CD4-positive, CD25-positive, alpha-beta regulatory T cell (primary cell): ENCODE results near the gene HABP4. TPM values are rescaled to one million over a fixed set of nuclear protein-coding genes. Genes with fewer than 3 reads are reported as not detected.
A peak's percentile ranks its signal among the peaks of the same experiment; 100 is the strongest.

Experiments
- ATAC-seq, 2 donors: fragments of 150-1000 bp; cut with Tn5 transposase; one replicate each; pipeline ENCODE4 v1.10.0; 2021; ENCODE audit warnings: low read depth in 2 of 2, moderate number of reproducible peaks in 2 of 2, moderate library complexity in 1 of 2
- DNase-seq, 3 donors: peaks; one replicate each; pipeline versions ENCODE4 v3.0.0 to v3.0.0-alpha.2; 2012 to 2022; ENCODE audit warnings: mixed read lengths in 1 of 3
- H3K27ac ChIP-seq: one replicate; pipeline ENCODE4 v1.7.0; 2013; ENCODE audit warnings: mild to moderate bottlenecking, low read length; ENCODE audit not compliant: insufficient read depth, poor library complexity, severe bottlenecking
- H3K27me3 ChIP-seq: one replicate; pipeline ENCODE4 v1.7.0; 2013; ENCODE audit warnings: low read length; ENCODE audit not compliant: control insufficient read depth, insufficient read depth
- H3K36me3 ChIP-seq: one replicate; pipeline ENCODE4 v1.7.0; 2013; ENCODE audit warnings: mild to moderate bottlenecking, low read length, moderate library complexity; ENCODE audit not compliant: control insufficient read depth, insufficient read depth
- H3K4me1 ChIP-seq: 2 replicates; pipeline ENCODE4 v1.7.0; 2013; ENCODE audit warnings: mild to moderate bottlenecking, low read length; ENCODE audit not compliant: insufficient read depth, control insufficient read depth, poor library complexity, severe bottlenecking
- H3K4me3 ChIP-seq: one replicate; pipeline ENCODE4 v1.7.0; 2013; ENCODE audit warnings: low read depth, mild to moderate bottlenecking, low read length, moderate library complexity
- H3K9me3 ChIP-seq, 2 experiments: 1 replicate in 1 of 2; 2 replicates in 1 of 2; pipeline ENCODE4 v1.7.0; 2013; ENCODE audit warnings: low read length in 2 of 2, mild to moderate bottlenecking in 1 of 2, moderate library complexity in 1 of 2; ENCODE audit not compliant: control insufficient read depth in 2 of 2
- H3K27ac Mint-ChIP-seq, 3 donors: one replicate each; pipeline ENCODE4 v1.8.0; 2020 to 2022; ENCODE audit warnings: mild to moderate bottlenecking in 3 of 3, mixed read lengths in 3 of 3, moderate library complexity in 2 of 3
- H3K27me3 Mint-ChIP-seq: one replicate; pipeline ENCODE4 v1.8.0; 2022; ENCODE audit warnings: mild to moderate bottlenecking, mixed read lengths
- H3K36me3 Mint-ChIP-seq: one replicate; pipeline ENCODE4 v1.8.0; 2020; ENCODE audit warnings: mixed read lengths
- H3K4me1 Mint-ChIP-seq, 4 donors: one replicate each; pipeline ENCODE4 v1.8.0; 2020 to 2022; ENCODE audit warnings: mixed read lengths in 4 of 4, mild to moderate bottlenecking in 1 of 4
- H3K4me3 Mint-ChIP-seq, 4 donors: one replicate each; pipeline ENCODE4 v1.8.0; 2020 to 2022; ENCODE audit warnings: mild to moderate bottlenecking in 4 of 4, mixed read lengths in 4 of 4, moderate library complexity in 3 of 4
- H3K9me3 Mint-ChIP-seq, 7 donors: one replicate each; pipeline ENCODE4 v1.8.0; 2020 to 2022; ENCODE audit warnings: mixed read lengths in 7 of 7, mild to moderate bottlenecking in 3 of 7, moderate library complexity in 2 of 7
- polyA plus RNA-seq, 4 donors: library from polyadenylated mRNA; unstranded; fragments of 300-500 nt; fragmentation: Illumina TruSeq; gene quantifications; one replicate each; pipeline ENCODE4 v1.2.3, GENCODE V29; 2021
- total RNA-seq: library from RNA; stranded (reverse); gene quantifications from one replicate; pipeline ENCODE4 v1.2.3, GENCODE V29; 2022

The HABP4 gene
- total and polyA plus RNA-seq, 5 donors from 2014 or later, result 19.8 to 25.5 (median 21.2) TPM

DNA sequence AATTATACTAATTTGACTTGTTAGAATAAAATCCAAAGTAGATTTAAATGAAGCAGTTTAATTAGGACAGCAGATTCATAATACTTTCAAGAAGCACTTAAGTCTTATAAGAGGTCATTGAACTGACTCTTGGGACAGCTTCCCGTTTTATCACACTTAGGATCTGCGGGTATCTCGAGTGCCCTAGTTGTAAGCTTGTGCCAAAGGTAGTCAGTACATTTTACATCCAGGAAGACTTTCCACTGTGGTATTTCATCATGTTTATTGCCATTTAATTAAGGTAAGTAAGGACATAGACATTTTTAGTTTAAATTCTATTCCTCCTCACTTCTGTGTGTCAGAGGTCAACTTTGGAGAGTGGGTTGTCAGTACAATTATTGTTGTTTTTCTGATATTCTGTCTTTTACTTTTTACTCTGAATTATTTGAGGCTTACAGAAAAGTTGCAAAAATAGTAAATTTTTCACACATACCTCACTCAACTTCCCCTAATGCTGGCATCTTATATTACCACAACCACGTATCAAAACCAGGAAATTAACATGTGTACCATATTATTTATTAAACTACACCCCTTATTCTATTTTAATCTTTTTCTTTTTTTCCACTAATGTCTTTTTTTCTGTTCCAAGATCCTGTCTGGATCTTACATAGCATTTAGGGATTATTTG is 24.3 kb upstream of the HABP4 start:
- Histone ChIP-seq H3K27ac (no peak overlapping the region), H3K4me3 (no peak overlapping the region), H3K9me3 (no peaks in the 10 kb centered on the region), H3K4me1 (no peaks in the 10 kb centered on the region), H3K27me3 (no peaks in the 10 kb centered on the region), H3K36me3 (no peaks in the 10 kb centered on the region)
- Mint-ChIP-seq H3K4me1 (peaks cover 0 to 8% (median under 1%) of the 10 kb centered on the region in 4 donors), H3K36me3 (no peaks in the 10 kb centered on the region), H3K27ac (peak overlapping the region in 1 of 3 donors; percentile 60), H3K9me3 (peaks cover 0 to 2% (median 0%) of the 10 kb centered on the region in 7 donors), H3K4me3 (no peak overlapping the region), H3K27me3 (peaks cover 10% of the 10 kb centered on the region)
- ATAC-seq (no peak), DNase-seq (no peak)

DNA sequence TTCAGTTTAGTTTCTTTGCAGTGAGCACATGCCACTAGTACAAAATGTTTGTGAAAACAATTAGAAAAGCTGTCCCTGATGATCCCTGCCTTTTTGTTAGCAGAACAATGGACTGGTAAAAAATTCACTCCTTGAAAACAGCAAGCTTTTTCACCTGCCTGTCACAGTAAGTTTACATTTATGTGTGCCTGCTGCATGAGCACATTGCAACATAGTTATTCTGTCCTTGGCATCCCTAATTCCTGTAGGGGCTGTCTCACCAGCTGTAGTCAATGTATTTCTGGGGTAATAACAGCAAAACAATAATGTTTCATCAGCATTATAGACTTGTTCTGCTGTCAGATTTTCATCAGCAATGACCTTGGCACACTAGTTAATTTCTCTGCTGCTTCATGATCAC is 20.2 kb upstream of the HABP4 start:
- Histone ChIP-seq H3K27me3 (peaks cover 3% of the 10 kb centered on the region), H3K4me3 (no peak overlapping the region), H3K4me1 (no peaks in the 10 kb centered on the region), H3K27ac (no peak overlapping the region), H3K9me3 (no peaks in the 10 kb centered on the region), H3K36me3 (no peaks in the 10 kb centered on the region)
- peak overlapping the region in 1 of 3 donors; percentile 56 for H3K27ac Mint-ChIP-seq
- no peak for DNase-seq
- no peak for ATAC-seq
- peaks cover 0 to 2% (median 0%) of the 10 kb centered on the region in 7 donors for H3K9me3 Mint-ChIP-seq
- no peak overlapping the region for H3K4me3 Mint-ChIP-seq
- H3K27me3 Mint-ChIP-seq, result peaks cover 10% of the 10 kb centered on the region
- no peaks in the 10 kb centered on the region for H3K36me3 Mint-ChIP-seq
- H3K4me1 Mint-ChIP-seq, result no peaks in the 10 kb centered on the region

DNA sequence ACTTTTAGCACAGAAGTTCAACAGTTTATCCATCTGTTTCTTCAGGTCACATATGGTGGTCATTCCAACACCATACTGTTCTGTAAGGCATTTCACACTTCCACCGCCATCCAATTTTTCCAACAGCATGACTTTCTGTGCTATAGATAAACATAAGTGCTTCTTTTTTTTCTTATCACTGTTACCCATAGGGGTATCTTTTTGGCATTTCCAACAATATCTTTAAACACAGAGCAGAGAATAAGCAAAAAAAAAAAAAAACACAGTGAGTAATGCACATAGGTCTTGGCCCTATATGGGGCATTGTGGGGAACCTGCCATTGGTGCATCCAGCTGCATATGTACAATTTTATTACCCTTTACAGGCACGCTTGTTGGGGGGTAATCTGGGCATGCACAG is 19.6 kb upstream of the HABP4 start:
- Histone ChIP-seq H3K4me1 (no peaks in the 10 kb centered on the region), H3K36me3 (no peaks in the 10 kb centered on the region), H3K27ac (no peak overlapping the region), H3K27me3 (peaks cover 3% of the 10 kb centered on the region), H3K9me3 (no peaks in the 10 kb centered on the region), H3K4me3 (no peak overlapping the region)
- H3K36me3 Mint-ChIP-seq, result no peaks in the 10 kb centered on the region
- H3K4me1 Mint-ChIP-seq, result no peaks in the 10 kb centered on the region
- DNase-seq (no peak), ATAC-seq (no peak)
- no peak overlapping the region for H3K27ac Mint-ChIP-seq
- peaks cover 10% of the 10 kb centered on the region for H3K27me3 Mint-ChIP-seq
- no peak overlapping the region for H3K4me3 Mint-ChIP-seq
- peaks cover 0 to 2% (median 0%) of the 10 kb centered on the region in 7 donors for H3K9me3 Mint-ChIP-seq

DNA sequence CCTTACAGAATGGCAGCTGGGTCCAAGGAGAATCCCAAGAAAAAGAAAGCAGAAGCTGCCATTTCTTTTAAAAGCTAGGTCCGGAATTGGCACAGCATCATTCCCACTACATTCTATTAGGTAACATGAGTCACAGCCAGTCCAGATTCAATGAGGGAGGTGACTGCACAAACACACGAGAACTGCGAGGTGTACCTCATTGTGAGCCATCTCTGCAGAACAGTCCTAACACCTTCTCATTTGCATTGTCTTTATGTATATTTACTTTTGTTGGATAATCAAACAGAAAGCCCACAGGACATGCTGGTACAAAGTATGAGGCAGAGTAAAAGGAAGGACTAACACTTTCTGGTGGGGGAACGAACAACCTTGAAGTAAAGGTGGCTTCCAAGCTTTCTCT is 14.6 kb upstream of the HABP4 start:
- Mint-ChIP-seq H3K9me3 (no peaks in the 10 kb centered on the region), H3K27ac (no peak overlapping the region), H3K4me1 (peaks cover 0 to 4% (median 0%) of the 10 kb centered on the region in 4 donors), H3K27me3 (no peaks in the 10 kb centered on the region), H3K36me3 (no peaks in the 10 kb centered on the region), H3K4me3 (no peak overlapping the region)
- ATAC-seq, result no peak
- no peaks in the 10 kb centered on the region for H3K36me3 ChIP-seq
- H3K4me3 ChIP-seq, result no peak overlapping the region
- no peaks in the 10 kb centered on the region for H3K4me1 ChIP-seq
- no peaks in the 10 kb centered on the region for H3K9me3 ChIP-seq
- DNase-seq, result no peak
- H3K27me3 ChIP-seq, result peaks cover 3% of the 10 kb centered on the region
- H3K27ac ChIP-seq, result no peak overlapping the region

DNA sequence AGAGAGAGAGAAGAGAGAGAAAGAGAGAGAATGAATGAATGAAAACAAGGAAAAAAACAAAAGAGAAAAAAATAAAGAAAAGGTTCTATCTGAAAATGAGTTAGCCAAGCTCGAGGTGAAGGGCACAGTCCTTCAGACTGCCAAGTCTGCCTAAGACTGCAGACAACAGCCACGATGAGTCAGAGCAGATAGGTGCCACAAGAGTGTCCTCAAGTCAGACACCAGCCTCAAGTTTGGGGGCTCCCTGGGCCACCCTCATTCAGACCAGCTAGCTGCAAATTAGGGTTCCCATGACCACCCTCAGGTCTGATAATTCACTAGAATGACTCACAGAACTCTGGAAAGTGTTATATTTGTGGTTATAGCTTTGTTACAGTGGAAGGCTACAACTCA is 13.9 kb upstream of the HABP4 start:
- no peaks in the 10 kb centered on the region for H3K36me3 ChIP-seq
- no peak overlapping the region for H3K27ac Mint-ChIP-seq
- ATAC-seq, result no peak

DNA sequence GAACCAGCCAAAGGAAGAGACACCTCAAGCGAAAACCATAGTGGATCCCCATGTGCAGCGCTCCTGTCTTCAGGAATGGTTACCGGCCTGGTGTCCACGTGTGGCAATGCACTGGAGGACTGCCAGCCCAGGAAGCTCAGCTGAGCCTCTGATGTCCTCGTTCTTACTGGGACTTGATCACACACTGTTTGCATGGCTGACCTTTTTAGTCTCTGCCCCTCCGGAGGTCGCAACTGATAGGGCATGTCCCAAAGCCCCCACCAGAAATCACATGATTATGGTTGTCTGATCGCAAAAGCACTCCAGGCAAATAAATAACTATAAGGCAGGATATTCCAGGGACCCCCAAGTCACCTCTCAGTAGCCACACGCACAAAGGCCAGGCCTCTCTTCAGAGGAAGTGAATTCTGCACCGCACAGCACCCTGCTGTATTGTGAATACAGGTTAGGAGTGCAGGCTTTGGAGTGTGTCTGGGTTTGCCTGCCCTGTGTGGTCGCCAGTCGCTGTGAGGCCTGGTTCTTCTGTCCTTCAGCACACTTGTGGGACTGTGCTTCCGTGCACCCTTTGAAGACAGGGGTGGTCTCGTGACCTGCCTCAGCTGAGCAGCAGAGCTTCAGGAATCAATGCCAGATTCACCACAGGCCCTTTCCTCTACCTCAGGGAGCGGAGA is 13.4 kb upstream of the HABP4 start:
- H3K27ac ChIP-seq, result no peak overlapping the region
- no peak for DNase-seq
- ATAC-seq, result no peak
- no peak overlapping the region for H3K4me3 ChIP-seq
- H3K9me3 Mint-ChIP-seq, result no peaks in the 10 kb centered on the region
- H3K4me1 Mint-ChIP-seq, result peaks cover 0 to 4% (median 0%) of the 10 kb centered on the region in 4 donors
- no peak overlapping the region for H3K27ac Mint-ChIP-seq
- no peaks in the 10 kb centered on the region for H3K9me3 ChIP-seq
- H3K36me3 Mint-ChIP-seq, result no peaks in the 10 kb centered on the region
- no peak overlapping the region for H3K4me3 Mint-ChIP-seq
- no peaks in the 10 kb centered on the region for H3K4me1 ChIP-seq
- H3K27me3 ChIP-seq, result peaks cover 3% of the 10 kb centered on the region
- H3K27me3 Mint-ChIP-seq, result no peaks in the 10 kb centered on the region
- no peaks in the 10 kb centered on the region for H3K36me3 ChIP-seq

More for the DNA sequence above, 13.9 kb upstream of the HABP4 start:
- Histone ChIP-seq H3K27ac (no peak overlapping the region), H3K4me1 (no peaks in the 10 kb centered on the region), H3K4me3 (no peak overlapping the region), H3K9me3 (no peaks in the 10 kb centered on the region), H3K27me3 (peaks cover 3% of the 10 kb centered on the region)
- Mint-ChIP-seq H3K27me3 (no peaks in the 10 kb centered on the region), H3K4me3 (no peak overlapping the region), H3K36me3 (no peaks in the 10 kb centered on the region), H3K4me1 (peaks cover 0 to 4% (median 0%) of the 10 kb centered on the region in 4 donors), H3K9me3 (no peaks in the 10 kb centered on the region)
- no peak for DNase-seq

DNA sequence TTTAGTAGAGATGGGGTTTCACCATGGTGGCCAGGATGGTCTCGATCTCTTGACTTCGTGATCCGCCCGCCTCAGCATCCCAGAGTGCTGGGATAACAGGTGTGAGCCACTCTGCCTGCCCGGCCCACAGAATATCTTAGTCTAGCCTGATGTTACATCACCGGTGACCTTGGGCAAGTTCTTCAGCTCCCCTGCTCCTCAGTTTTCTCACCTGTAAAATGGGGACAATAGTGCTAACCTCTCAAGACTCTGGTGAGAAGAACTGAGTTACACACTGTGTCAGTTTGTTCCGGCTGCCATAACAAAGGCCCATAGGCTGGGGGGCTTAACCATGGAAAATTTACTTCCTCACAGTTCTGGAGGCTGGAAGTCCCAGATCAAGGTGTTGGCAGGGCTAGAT is 12.5 kb upstream of the HABP4 start:
- Mint-ChIP-seq H3K4me3 (no peak overlapping the region), H3K9me3 (no peaks in the 10 kb centered on the region)
- H3K4me3 ChIP-seq, result no peak overlapping the region

More for the DNA sequence above, 12.5 kb upstream of the HABP4 start:
- DNase-seq, result no peak
- Mint-ChIP-seq H3K4me1 (peaks cover 0 to 4% (median 0%) of the 10 kb centered on the region in 4 donors), H3K27me3 (no peaks in the 10 kb centered on the region), H3K36me3 (no peaks in the 10 kb centered on the region), H3K27ac (no peak overlapping the region)
- no peaks in the 10 kb centered on the region for H3K4me1 ChIP-seq
- no peaks in the 10 kb centered on the region for H3K9me3 ChIP-seq
- H3K36me3 ChIP-seq, result no peaks in the 10 kb centered on the region
- no peak overlapping the region for H3K27ac ChIP-seq
- no peak for ATAC-seq
- H3K27me3 ChIP-seq, result peaks cover 3% of the 10 kb centered on the region
